ENCODE results near the gene KRTAP25-1. TPM values are rescaled to one million over a fixed set of nuclear protein-coding genes. Genes with fewer than 3 reads are reported as not detected.

KRTAP25-1 gene, protein sequence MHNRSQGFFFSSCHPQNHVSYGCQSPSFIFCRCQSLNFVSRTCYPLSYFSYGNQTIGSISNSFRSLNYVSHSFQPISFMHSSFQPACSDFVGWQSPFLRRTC
- not detected for total RNA-seq

DNA sequence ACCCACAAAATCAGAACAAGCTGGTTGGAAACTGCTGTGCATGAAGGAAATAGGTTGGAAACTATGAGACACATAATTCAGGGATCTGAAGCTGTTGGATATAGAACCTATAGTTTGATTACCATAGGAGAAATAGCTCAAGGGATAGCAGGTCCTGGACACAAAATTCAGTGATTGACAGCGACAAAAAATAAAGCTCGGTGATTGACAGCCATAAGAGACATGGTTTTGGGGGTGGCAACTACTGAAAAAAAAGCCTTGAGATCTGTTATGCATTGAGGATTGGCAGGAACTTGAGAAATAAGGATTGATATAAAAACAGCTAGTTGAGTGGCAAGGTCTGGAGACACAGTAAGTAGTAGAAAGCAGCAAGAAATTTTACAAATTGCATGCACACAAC, at the start of gene KRTAP25-1:
Gene KRTAP25-1 (minus strand): TSS at position 300 of the 400 bp plus-strand sequence. CDS start 24 bp downstream, at position 276.
- H3K27ac ChIP-seq, result no peak within 1 kb of the TSS
- no peaks in the 10 kb centered on the region for H3K36me3 ChIP-seq
- intact Hi-C loops (cut with DNase I), result no loop called here
- TF ChIP-seq, protein P1, sequence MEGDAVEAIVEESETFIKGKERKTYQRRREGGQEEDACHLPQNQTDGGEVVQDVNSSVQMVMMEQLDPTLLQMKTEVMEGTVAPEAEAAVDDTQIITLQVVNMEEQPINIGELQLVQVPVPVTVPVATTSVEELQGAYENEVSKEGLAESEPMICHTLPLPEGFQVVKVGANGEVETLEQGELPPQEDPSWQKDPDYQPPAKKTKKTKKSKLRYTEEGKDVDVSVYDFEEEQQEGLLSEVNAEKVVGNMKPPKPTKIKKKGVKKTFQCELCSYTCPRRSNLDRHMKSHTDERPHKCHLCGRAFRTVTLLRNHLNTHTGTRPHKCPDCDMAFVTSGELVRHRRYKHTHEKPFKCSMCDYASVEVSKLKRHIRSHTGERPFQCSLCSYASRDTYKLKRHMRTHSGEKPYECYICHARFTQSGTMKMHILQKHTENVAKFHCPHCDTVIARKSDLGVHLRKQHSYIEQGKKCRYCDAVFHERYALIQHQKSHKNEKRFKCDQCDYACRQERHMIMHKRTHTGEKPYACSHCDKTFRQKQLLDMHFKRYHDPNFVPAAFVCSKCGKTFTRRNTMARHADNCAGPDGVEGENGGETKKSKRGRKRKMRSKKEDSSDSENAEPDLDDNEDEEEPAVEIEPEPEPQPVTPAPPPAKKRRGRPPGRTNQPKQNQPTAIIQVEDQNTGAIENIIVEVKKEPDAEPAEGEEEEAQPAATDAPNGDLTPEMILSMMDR (IDR thresholded peaks at IDR 0.05), result no peak
- no peaks in the 10 kb centered on the region for H3K4me1 ChIP-seq
- H3K9me3 ChIP-seq, result no peaks in the 10 kb centered on the region
- H3K27me3 ChIP-seq, result no peaks in the 10 kb centered on the region
- no peak within 1 kb of the TSS for H3K4me3 ChIP-seq
- DNase-seq (ENCODE audit: low spot score in 2 of 2), result no peak

DNA sequence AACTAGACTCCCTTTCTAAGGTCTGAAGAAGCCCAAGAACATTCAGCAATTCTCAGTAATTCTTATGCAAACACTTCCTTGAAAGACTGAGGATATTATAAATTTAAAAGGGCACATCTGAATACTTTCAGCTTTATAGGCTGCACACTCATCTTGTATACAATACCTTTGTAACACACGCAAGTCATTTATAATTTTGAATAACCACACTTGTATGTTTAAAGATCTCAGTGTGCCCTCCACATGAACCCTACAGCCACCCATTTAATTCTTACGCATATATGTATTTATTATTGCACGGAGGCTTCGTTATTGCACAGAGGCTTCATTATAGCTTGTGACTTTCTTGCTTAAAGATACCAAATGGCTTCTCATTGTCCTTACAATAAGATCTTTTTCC, 49.4 kb upstream of the KRTAP25-1 start:
- H3K4me3 ChIP-seq, result no peak overlapping the region
- H3K36me3 ChIP-seq, result no peaks in the 10 kb centered on the region
- intact Hi-C loops (cut with DNase I), result no loop called here
- no peaks in the 10 kb centered on the region for H3K9me3 ChIP-seq
- H3K27ac ChIP-seq, result no peak overlapping the region
- peaks cover 0 to 4% of the 10 kb centered on the region in 2 donors for H3K4me1 ChIP-seq
- no peak for DNase-seq (ENCODE audit: low spot score in 2 of 2)
- TF ChIP-seq, protein P1 (IDR thresholded peaks at IDR 0.05), result no peak
- H3K27me3 ChIP-seq, result no peaks in the 10 kb centered on the region

DNA sequence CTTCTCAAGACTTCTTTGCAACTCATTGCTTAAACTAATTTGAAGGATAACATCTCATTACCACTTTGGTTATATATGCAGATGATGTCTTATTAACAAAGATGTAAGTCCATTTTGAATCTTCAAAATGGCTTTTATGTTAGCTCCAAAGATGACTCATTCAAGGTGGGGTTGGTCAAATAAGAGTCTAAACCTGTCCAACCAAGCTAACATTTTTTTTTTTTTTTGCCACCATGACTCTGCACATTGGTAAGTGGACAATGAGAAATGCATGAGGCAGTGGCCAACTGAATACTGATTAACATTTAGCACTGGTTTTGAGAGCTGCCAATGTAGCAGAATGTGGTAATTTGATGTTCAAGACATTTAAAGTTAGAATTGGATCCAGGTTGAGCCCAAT, 48.5 kb upstream of the KRTAP25-1 start:
- H3K36me3 ChIP-seq, result no peaks in the 10 kb centered on the region
- no peaks in the 10 kb centered on the region for H3K9me3 ChIP-seq
- intact Hi-C loops (cut with DNase I), result no loop called here
- peaks cover 0 to 4% of the 10 kb centered on the region in 2 donors for H3K4me1 ChIP-seq
- TF ChIP-seq, protein P1 (IDR thresholded peaks at IDR 0.05), result no peak
- H3K27ac ChIP-seq, result no peak overlapping the region
- DNase-seq (ENCODE audit: low spot score in 2 of 2), result no peak
- H3K4me3 ChIP-seq, result no peak overlapping the region
- H3K27me3 ChIP-seq, result no peaks in the 10 kb centered on the region

DNA sequence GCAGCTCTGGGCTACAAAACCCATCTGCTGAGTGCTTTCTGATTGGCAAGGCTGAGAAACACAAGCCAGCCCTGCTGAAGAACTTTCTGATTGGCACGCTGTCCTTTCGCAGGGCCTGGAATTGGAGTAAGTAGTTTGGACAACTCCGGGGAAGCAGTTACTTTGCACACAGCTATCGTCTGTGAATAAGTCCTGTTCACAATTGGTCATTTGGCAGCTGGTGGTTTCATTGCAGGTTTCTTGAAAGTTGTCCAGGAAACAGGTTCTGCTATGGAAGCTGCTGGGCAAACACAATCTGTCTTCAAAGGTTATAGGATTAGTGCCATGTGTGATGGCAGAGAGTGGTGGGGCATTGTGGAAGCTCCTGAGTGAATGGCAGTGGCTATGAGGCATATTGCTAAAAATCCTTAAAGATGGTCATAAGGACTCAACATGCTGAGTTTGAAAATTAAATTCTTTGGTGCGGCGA, 48.0 kb upstream of the KRTAP25-1 start, which contains the start of gene KRTAP27-1:
Gene KRTAP27-1 (minus strand): TSS at position 419 of the 469 bp plus-strand sequence. CDS start 26 bp downstream, at position 393.
- Histone ChIP-seq H3K9me3 (no peaks in the 10 kb centered on the region), H3K27me3 (no peaks in the 10 kb centered on the region), H3K4me3 (no peak within 1 kb of the TSS), H3K4me1 (peaks cover 0 to 4% of the 10 kb centered on the region in 2 donors), H3K36me3 (no peaks in the 10 kb centered on the region), H3K27ac (peak within 1 kb of the TSS in 1 of 2 donors; percentile 42)
- TF ChIP-seq, protein P1 (IDR thresholded peaks at IDR 0.05), result no peak
- DNase-seq (ENCODE audit: low spot score in 2 of 2), result no peak
- intact Hi-C loops (cut with DNase I), result no loop called here

DNA sequence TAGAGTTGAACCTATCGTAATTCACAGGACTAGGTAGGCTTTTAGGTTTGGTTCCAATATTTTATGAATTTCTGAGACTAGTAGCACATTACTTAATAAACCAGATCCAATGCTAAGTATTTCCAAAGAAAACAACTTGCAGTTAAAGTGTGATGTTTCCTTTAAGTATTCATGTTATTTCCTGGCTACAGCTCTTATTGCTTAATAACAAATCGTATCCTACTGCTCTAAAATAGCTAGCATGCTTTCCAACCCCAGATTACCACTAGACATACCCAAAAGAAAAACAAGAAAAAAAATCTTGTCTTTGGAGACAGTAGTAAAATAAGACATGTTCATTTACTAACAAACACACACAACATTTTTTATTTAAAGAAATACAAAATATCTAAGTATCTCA, 47.3 kb upstream of the KRTAP25-1 start:
- intact Hi-C loops (cut with DNase I), result no loop called here
- H3K27me3 ChIP-seq, result no peaks in the 10 kb centered on the region
- H3K9me3 ChIP-seq, result no peaks in the 10 kb centered on the region
- H3K36me3 ChIP-seq, result no peaks in the 10 kb centered on the region
- TF ChIP-seq, protein P1 (IDR thresholded peaks at IDR 0.05), result no peak
- peak overlapping the region in 1 of 2 donors; percentile 42 for H3K27ac ChIP-seq
- H3K4me3 ChIP-seq, result no peak overlapping the region
- H3K4me1 ChIP-seq, result peaks cover 0 to 4% of the 10 kb centered on the region in 2 donors
- no peak for DNase-seq (ENCODE audit: low spot score in 2 of 2)

Data from ascending aorta (tissue), 2 donors.